K562 (cell line): ENCODE measurements around the gene RHEX. TPM values are rescaled to one million over a fixed set of nuclear protein-coding genes. Genes with fewer than 3 reads are reported as not detected.
A peak's percentile ranks its signal among the peaks of the same experiment; 100 is the strongest.

Experiments
- AFF1 ChIP-seq, 2 experiments: fragments of 450-650 bp; IDR thresholded peaks; 2 replicates each; pipeline ENCODE4 v1.6.1; 2018; ENCODE audit warnings: mild to moderate bottlenecking in 2 of 2, low read depth in 1 of 2; ENCODE audit not compliant: partially characterized antibody in 2 of 2
- BHLHE40 ChIP-seq: IDR thresholded peaks from 2 replicates; pipeline ENCODE4 v1.6.1; 2011; ENCODE audit warnings: low read length, improper control_type of control experiment
- FOXP1 ChIP-seq: sonication (generic); formaldehyde crosslinking; IDR thresholded peaks from 2 replicates; pipeline ENCODE4 v1.8.0; 2022; ENCODE audit warnings: mild to moderate bottlenecking, missing genetic modification reagents
- ID3 ChIP-seq, 2 experiments: fragments of 250-450 bp in 1 of 2; fragments of 450-650 bp in 1 of 2; sonication (Bioruptor Pico) in 1 of 2; IDR thresholded peaks; 2 replicates each; pipeline versions ENCODE4 v1.6.1 to v1.8.0; 2016 to 2021; ENCODE audit warnings: mild to moderate bottlenecking in 2 of 2, moderate library complexity in 2 of 2, missing compliant biosample characterization in 1 of 2, missing genetic modification characterization in 1 of 2
- MITF ChIP-seq: IDR thresholded peaks from 2 replicates; pipeline ENCODE4 v1.6.1; 2014; ENCODE audit warnings: antibody characterized with exemption
- MNT ChIP-seq, 2 experiments: fragments of 450-650 bp; conservative IDR thresholded peaks; 2 replicates each; pipeline ENCODE4 v1.6.1; 2017; ENCODE audit warnings: mild to moderate bottlenecking in 2 of 2, moderate library complexity in 2 of 2
- NONO ChIP-seq, 2 experiments: fragments of 200-400 bp in 1 of 2; fragments of 450-650 bp in 1 of 2; formaldehyde crosslinking in 1 of 2; IDR thresholded peaks; 2 replicates each; pipeline ENCODE4 v1.6.1; 2017; ENCODE audit warnings: low read depth in 2 of 2, mild to moderate bottlenecking in 2 of 2, moderate library complexity in 2 of 2, low read length in 1 of 2
- NR2C1 ChIP-seq, 2 experiments: fragments of 450-650 bp; IDR thresholded peaks; 2 replicates each; pipeline ENCODE4 v1.6.1; 2017; ENCODE audit warnings: mild to moderate bottlenecking in 2 of 2, antibody characterized with exemption in 1 of 2, inconsistent platforms in 1 of 2, missing compliant biosample characterization in 1 of 2, missing genetic modification characterization in 1 of 2
- THAP12 ChIP-seq: fragments of 250-450 bp; sonication (Bioruptor Pico); IDR thresholded peaks from 2 replicates; pipeline ENCODE4 v1.9.0; 2021; ENCODE audit warnings: mild to moderate bottlenecking, inconsistent platforms
- THAP7 ChIP-seq: fragments of 250-450 bp; sonication (Bioruptor Pico); IDR thresholded peaks from 2 replicates; pipeline ENCODE4 v1.5.0; 2021
- polyA plus RNA-seq, 8 experiments: library from polyadenylated mRNA; depleted of rRNA in 4 of 8; stranded (reverse) in 5 of 8; unstranded in 3 of 8; fragments of >200 nt; fragmentation: Nextera tagmentation in 2 of 8; fragmentation: Illumina TruSeq in 1 of 8; extraction: Ambion mirVana in 2 of 8; extraction: Trizol in 1 of 8; gene quantifications; 2 replicates each; pipeline versions ENCODE4 v1.2.1 to v1.2.3, GENCODE V29; 2011 to 2014; ENCODE audit warnings: inconsistent platforms in 1 of 8, missing spikeins in 1 of 8
- total RNA-seq, 7 experiments: library from RNA; depleted of rRNA in 6 of 7; stranded (reverse); fragments of >200 nt in 6 of 7; fragmentation: Illumina TruSeq in 2 of 7; extraction: Trizol in 2 of 7; gene quantifications; 2 replicates each; pipeline versions ENCODE4 v1.2.1 to v1.2.3, GENCODE V29; 2011 to 2021; ENCODE audit warnings: low replicate concordance in 1 of 7

Gene RHEX
- total and polyA plus RNA-seq, 9 of the 15 experiments (the other 6 are each of a cell fraction or from before 2014, with no cell fraction given) = not detected

GRCh38 chr1:206066479-206067171, 13.7 kb downstream of the RHEX start (continued):
- no peak for TF ChIP-seq THAP12 (CRISPR knock-in tag)
- peak; percentile 74; the same call in 1 of the 2 replicates for TF ChIP-seq BHLHE40
- no peak for TF ChIP-seq NR2C1 (IDR thresholded peaks at IDR 0.05)
- 0 out of 2 replicates have a peak, but pooled peaks have one; percentile 31 for TF ChIP-seq NR2C1 (tag; IDR thresholded peaks at IDR 0.05)
- 0 out of 4 replicates have a peak, but pooled peaks of 1 of the 2 experiments have one; percentile 26 for TF ChIP-seq MNT (conservative IDR thresholded peaks at IDR 0.05)
- no peak for TF ChIP-seq FOXP1
- TF ChIP-seq MITF = peak; percentile 79
- no peak for TF ChIP-seq THAP7
- no peak for TF ChIP-seq NONO (IDR thresholded peaks at IDR 0.05; ENCODE audit: low read depth in 2 of 2, low read length in 1 of 2)
- TF ChIP-seq ID3 (CRISPR knock-in tag; IDR thresholded peaks at IDR 0.05) = no peak
- TF ChIP-seq ID3 (tag; IDR thresholded peaks at IDR 0.05) = peak; percentile 48; the same call in 1 of the 2 replicates
- no peak for TF ChIP-seq AFF1 (IDR thresholded peaks at IDR 0.05; ENCODE audit: low read depth in 1 of 2, partially characterized antibody in 2 of 2)
